K562 (cell line): Measurements from ENCODE around the gene KTN1. TPM values are rescaled to one million over a fixed set of nuclear protein-coding genes. Genes with fewer than 3 reads are reported as not detected.

Experiments used
- ATF4 ChIP-seq: fragments of 450-650 bp; formaldehyde crosslinking; IDR thresholded peaks from 2 replicates; pipeline ENCODE4 v1.4.0; 2022; ENCODE audit warnings: mild to moderate bottlenecking, moderate library complexity
- GATA2 ChIP-seq: sonication (generic); formaldehyde crosslinking; IDR thresholded peaks from 2 replicates; pipeline ENCODE4 v1.4.0; 2020; ENCODE audit warnings: mild to moderate bottlenecking, missing genetic modification reagents
- HDAC1 ChIP-seq, 2 experiments: fragments of 450-650 bp; IDR thresholded peaks; 2 replicates each; pipeline ENCODE4 v1.6.1; 2016 to 2017; ENCODE audit warnings: inconsistent platforms in 1 of 2, mild to moderate bottlenecking in 1 of 2, moderate library complexity in 1 of 2
- HNRNPLL ChIP-seq: fragments of 200-400 bp; formaldehyde crosslinking; IDR thresholded peaks from 2 replicates; pipeline ENCODE4 v1.6.1; 2017; ENCODE audit warnings: low read length, low read depth, mild to moderate bottlenecking; ENCODE audit not compliant: poor library complexity, severe bottlenecking
- MLX ChIP-seq, 2 experiments: fragments of 450-650 bp in 1 of 2; sonication (generic) in 1 of 2; formaldehyde crosslinking; conservative IDR thresholded peaks; 2 replicates each; pipeline versions ENCODE4 v1.4.0 to v1.8.1; 2020 to 2022; ENCODE audit warnings: mild to moderate bottlenecking in 1 of 2, missing genetic modification reagents in 1 of 2
- PCBP2 ChIP-seq: fragments of 200-400 bp; formaldehyde crosslinking; IDR thresholded peaks from 2 replicates; pipeline ENCODE4 v1.6.1; 2018; ENCODE audit warnings: low read length, low read depth, mild to moderate bottlenecking, moderate library complexity; ENCODE audit not compliant: poor library complexity, severe bottlenecking
- PRDM10 ChIP-seq: fragments of 450-650 bp; IDR thresholded peaks from 2 replicates; pipeline ENCODE4 v1.6.1; 2018; ENCODE audit not compliant: partially characterized antibody
- SFPQ ChIP-seq: fragments of 200-400 bp; formaldehyde crosslinking; IDR thresholded peaks from 2 replicates; pipeline ENCODE4 v1.6.1; 2017; ENCODE audit warnings: mild to moderate bottlenecking, low read depth, low read length, moderate library complexity
- TSC22D4 ChIP-seq: fragments of 450-650 bp; IDR thresholded peaks from 2 replicates; pipeline ENCODE4 v1.6.1; 2016; ENCODE audit warnings: missing genetic modification characterization, missing biosample characterization, control low read depth
- ZNF23 ChIP-seq: fragments of 250-450 bp; sonication (Bioruptor Pico); IDR thresholded peaks from 2 replicates; pipeline ENCODE4 v1.4.0; 2020; ENCODE audit warnings: mild to moderate bottlenecking
- polyA plus RNA-seq, 8 experiments: library from polyadenylated mRNA; depleted of rRNA in 4 of 8; stranded (reverse) in 5 of 8; unstranded in 3 of 8; fragments of >200 nt; fragmentation: Nextera tagmentation in 2 of 8; fragmentation: Illumina TruSeq in 1 of 8; extraction: Ambion mirVana in 2 of 8; extraction: Trizol in 1 of 8; gene quantifications; 2 replicates each; pipeline versions ENCODE4 v1.2.1 to v1.2.3, GENCODE V29; 2011 to 2014; ENCODE audit warnings: inconsistent platforms in 1 of 8, missing spikeins in 1 of 8
- total RNA-seq, 7 experiments: library from RNA; depleted of rRNA in 6 of 7; stranded (reverse); fragments of >200 nt in 6 of 7; fragmentation: Illumina TruSeq in 2 of 7; extraction: Trizol in 2 of 7; gene quantifications; 2 replicates each; pipeline versions ENCODE4 v1.2.1 to v1.2.3, GENCODE V29; 2011 to 2021; ENCODE audit warnings: low replicate concordance in 1 of 7

Gene KTN1
- total and polyA plus RNA-seq, 9 of the 15 experiments (the other 6 are each of a cell fraction or from before 2014, with no cell fraction given) = 34.8 to 120 (median 63.6) TPM

GRCh38 chr14:55705651-55706364 is 125.8 kb downstream of the KTN1 start (continued):
- TF ChIP-seq MLX (CRISPR knock-in tag; conservative IDR thresholded peaks at IDR 0.05) (no peak), PCBP2 (no peak), ATF4 (no peak), ZNF23 (CRISPR knock-in tag) (no peak), HNRNPLL (no peak), SFPQ (no peak), PRDM10 (no peak), HDAC1 (IDR thresholded peaks at IDR 0.05) (no peak), GATA2 (CRISPR knock-in tag) (no peak), TSC22D4 (no peak)
